Activated naive CD4-positive, alpha-beta T cell treated with anti-CD3 and anti-CD28 coated beads, Interleukin-2, amount 50 U/mL, for 16 hours (primary cell): Measurements from ENCODE around the gene PDAP1.
"Not testable (repeated sequence)": the region's sequence is repeated elsewhere in the genome, so short reads cannot be mapped to it uniquely, and the experiment has no call there.

Source experiments
- DNase-seq: peaks from one replicate; pipeline ENCODE4 v3.0.0-alpha.2; 2020

The PDAP1 gene

GRCh38 chr7:99424932-99425730, 16.7 kb upstream of the PDAP1 start:
- DNase-seq = no peak

GRCh38 chr7:99422625-99423024, 14.2 kb upstream of the PDAP1 start:
- no peak for DNase-seq

DNA sequence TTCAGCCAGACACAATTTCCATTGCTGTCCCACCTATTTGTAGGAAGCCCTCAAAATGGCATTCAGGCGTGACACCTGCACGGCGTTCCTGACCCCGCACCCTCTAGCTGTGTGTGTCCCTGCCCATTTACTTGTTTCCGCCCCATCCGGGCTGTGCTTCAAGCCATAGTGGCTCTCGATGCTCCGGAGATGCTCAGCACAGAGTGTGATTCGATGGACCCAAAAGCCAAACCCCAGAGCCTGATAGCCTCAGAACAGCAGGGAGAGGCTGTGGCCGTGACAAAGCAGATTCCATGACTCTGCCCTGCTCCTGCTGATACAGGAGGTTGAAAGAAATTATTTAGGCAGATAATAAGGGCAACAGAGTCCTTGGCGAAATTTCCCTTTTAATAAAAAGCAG, 13.8 kb upstream of the PDAP1 start:
- no peak for DNase-seq

- no peak for DNase-seq
Measured at GRCh38 chr7:99420986-99421385, 12.6 kb upstream of the PDAP1 start.

DNA sequence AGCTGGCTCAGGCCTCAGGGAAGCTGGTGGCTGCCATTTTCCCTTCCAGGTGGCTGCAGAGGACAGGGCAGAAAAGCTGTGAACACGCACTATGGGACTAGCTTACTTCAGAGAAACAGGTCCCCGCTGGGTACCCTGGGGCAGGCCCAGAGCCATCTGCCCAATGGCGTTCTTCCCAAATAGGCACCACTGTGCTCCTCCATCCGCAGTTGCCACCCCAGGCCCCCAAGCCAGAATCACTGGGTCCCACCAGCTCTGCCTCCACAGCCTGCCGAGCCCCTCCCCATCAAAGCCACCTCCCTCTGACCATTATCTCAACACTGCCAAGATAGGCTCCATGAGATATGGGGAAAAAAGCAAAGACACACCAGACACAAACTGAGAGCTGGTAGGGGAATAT, 11.8 kb upstream of the PDAP1 start:
- DNase-seq = no peak

DNA sequence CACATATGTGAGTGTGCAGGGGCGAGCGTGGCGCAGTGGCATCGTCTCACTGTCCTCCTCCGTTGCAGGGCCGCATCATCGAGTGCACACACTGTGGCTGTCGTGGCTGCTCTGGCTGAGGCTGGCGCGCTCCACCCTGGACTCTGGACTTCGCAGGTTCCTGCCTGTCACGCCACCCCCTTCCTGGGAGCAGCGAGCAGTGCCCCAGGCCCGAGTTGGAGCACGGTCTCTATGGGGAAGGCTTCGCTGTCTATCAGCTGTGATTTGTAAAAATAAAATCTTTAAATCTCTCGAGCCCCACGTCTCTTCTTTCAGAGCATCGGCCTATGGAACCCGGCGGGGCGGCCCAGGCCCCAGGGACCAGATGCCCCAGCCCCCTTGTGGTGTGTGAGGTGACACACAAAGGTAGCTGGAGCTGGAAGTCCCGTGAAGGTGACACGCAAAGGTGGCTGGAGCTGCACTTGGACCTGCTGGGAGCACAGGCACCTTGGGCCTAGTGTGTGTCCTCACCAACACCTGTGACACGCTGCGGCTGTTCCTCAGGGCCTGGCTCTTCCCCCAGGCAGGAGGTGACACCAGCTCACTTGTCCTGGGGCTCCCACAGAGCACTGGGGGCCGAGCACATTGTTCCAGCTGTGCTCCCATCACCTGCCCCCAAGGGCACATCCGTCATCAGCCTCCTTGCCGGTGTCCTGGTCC, 11.1 kb upstream of the PDAP1 start:
- no peak for DNase-seq

GRCh38 chr7:99418260-99418659, 9.9 kb upstream of the PDAP1 start:
- no peak for DNase-seq

- DNase-seq = not testable (repeated sequence)
Measured at GRCh38 chr7:99415513-99416127, 7.2 kb upstream of the PDAP1 start.

GRCh38 chr7:99410635-99411034, 2.2 kb upstream of the PDAP1 start:
- no peak for DNase-seq

- DNase-seq = no peak
Measured at GRCh38 chr7:99409806-99410205, 1.4 kb upstream of the PDAP1 start.

GRCh38 chr7:99409192-99409572, 785 bp upstream of the PDAP1 start:
- no peak for DNase-seq

DNA sequence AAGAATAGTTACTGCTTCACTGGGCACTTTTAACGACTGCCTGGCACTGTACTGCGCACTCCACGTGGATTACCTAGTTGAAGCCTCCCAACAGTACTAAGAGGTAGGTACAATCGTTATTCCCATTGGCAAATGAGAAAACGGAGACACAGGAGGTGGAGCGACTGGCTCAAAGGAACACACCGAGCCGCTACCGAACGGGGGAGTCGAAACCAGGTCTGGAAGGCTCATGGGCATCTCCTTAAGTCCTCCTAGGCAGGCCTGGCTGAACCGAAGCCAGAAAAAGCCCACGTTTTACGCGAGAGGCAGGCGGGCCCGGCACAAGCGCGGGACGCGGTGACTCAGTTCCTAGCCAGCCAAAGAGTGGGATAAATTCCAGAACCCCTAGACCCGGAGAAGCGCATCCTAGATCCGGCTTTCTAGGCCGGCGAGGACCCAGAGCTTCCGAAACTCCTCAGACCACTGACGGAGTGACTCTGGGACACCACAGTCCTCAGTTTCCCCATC, 472 bp downstream of the PDAP1 start:
- DNase-seq = peak; percentile 50

DNA sequence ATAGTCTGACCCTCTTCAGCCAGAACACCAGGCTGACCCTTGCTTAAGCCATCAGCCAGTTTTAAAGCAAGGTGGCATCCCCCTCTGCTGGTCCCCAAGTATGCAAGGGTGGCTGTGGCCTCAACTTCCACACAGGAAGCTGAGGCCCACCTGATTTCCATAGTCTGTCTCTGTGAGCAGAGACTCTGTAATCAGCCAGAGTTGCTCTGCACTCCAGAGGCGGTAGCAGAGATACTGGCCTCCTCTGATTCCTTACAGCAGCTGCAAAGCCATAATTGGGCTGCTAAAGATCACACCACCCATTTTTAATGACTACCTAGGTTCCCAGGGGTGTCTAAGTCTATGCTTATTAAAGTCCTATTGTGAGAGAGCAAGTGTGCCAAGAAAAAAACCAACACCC, 1.8 kb downstream of the PDAP1 start:
- DNase-seq = no peak

DNA sequence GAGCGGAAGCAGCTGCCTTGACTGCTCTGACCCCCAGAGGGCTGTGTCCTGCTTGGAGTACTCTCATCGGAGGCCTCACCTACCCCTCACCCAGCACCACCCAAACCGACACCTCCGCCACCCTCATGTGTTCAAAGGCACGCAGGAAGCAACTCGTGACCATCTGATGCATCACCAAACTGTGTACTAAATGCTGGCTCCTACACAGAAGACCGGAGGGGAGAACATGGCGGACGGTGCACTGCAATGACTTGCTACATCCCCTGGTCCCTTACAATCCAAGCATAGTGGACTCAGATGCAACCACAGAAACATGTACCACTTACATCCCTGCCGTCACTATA, 3.4 kb downstream of the PDAP1 start:
- DNase-seq = no peak

- no peak for DNase-seq
Measured at GRCh38 chr7:99404235-99404976, 4.0 kb downstream of the PDAP1 start.

GRCh38 chr7:99403764-99404163, 4.6 kb downstream of the PDAP1 start:
- DNase-seq = no peak

DNA sequence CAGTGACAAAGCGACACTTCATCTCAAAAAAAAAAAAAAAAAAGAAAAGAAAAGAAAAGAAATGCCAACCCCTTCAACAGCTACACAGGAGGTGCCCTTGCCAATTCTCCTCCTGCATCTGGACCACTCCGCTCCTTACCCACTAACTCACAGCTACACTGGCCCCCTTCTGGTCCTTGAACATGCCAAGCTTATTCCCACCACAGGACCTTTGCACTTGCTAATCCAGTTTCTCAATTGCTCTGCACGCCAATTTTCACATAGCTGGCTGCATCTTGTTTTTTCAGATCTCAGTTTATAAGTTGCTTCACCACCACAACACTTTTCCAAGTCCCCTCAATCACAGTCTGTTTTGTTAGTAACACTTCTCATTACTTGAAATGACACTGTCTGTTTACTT, 5.5 kb downstream of the PDAP1 start:
- DNase-seq = no peak

- no peak for DNase-seq
Measured at GRCh38 chr7:99399597-99399996, 8.8 kb downstream of the PDAP1 start.

GRCh38 chr7:99398891-99399445, 9.4 kb downstream of the PDAP1 start:
- no peak for DNase-seq

DNA sequence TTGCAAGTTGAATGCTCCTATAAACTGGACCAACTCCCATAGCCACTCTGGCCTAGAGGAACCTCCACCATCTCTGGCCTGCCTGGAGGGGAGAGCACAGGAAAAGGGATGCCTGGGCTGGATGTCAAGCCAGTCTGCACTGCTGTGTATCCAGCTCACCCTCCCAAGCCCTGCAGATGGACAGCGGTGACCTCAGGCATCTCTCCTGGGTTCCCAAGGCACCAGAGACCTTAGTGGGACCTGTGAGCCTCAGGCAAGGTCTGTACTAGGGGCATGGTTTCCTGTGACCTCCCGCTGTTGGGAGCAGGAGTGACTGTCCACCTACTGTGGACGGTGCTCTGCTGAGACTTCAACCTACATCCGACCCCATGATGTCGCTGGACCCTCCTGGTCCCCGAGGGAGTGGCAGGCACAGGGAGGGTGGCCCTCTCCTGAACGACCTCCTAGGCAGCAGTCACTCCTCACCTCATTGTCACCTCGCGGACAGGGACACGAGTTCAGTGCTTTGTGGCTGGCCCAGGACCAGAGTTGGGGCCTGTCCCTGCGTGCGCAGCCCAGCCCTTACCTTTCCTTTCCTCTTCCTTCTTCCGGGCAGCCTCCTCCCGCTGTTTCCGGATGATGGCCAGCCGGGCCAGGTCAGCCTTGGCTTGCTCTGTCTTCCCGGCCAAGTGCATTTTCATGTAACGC, 11.0 kb downstream of the PDAP1 start:
- DNase-seq = no peak

DNA sequence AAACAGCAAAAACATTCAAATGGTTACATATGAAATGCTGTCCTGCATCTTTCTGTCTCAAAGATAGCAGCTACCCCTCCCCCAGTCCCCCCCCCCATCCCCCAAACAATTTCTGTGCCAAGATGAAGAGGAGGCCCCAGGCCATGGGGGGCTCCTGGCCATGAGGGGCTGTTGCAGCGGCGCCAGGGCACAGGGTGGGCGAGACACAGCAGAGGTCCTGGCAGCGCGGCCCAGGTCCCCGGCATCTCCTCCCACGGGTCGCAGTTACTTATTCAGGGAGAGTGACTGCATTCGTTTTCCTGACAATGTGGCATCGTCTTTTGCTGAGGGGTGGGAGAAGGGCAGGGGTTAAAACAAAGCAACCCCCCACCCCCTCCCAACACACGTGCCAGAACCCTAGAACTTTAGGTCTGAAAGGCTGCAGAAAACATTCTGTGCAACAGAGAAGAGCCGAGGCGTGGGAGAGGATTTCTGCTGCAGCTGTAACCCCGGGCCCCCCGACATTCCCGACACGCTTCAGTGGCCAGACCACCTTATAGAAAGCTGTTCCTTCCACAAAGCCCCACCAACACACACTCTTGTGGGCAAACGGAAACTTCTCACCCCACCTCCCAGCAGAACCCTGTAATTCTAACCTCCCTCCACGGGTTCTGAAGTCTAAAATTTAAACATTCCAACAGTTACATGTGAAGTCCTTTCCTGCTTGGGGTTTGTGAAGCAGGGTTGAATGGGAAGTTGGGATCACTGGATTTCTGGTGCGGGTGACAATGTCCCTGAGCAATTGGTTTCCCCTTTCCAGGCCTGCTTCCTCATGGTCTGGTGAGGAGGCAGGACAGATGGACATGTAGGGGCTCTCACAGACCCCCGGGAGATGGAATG, 11.7 kb downstream of the PDAP1 start:
- no peak for DNase-seq
